ENCODE data around the gene EMC8.

EMC8 gene

GRCh38 chr16:85728879-85729278 is 70.5 kb downstream of the EMC8 start:
- no peak overlapping the region for H3K4me3 ChIP-seq (ENCODE audit: low read length)
- H3K4me1 ChIP-seq (ENCODE audit: control insufficient read depth, insufficient read depth, low read length) = no peaks in the 10 kb centered on the region
- H3K9me3 ChIP-seq (ENCODE audit: control insufficient read depth, low read length) = no peaks in the 10 kb centered on the region

More at GRCh38 chr16:85728879-85729278, 70.5 kb downstream of the EMC8 start:
- Histone ChIP-seq H3K9ac (ENCODE audit: low read length) (no peak overlapping the region), H3K27me3 (ENCODE audit: control insufficient read depth, insufficient read depth, low read length) (no peaks in the 10 kb centered on the region), H3K36me3 (ENCODE audit: control insufficient read depth, insufficient read depth, low read length) (no peaks in the 10 kb centered on the region)

Measured in mucosa of stomach (tissue), 1 donor.